ENCODE data around the gene MEDAG.

DNA sequence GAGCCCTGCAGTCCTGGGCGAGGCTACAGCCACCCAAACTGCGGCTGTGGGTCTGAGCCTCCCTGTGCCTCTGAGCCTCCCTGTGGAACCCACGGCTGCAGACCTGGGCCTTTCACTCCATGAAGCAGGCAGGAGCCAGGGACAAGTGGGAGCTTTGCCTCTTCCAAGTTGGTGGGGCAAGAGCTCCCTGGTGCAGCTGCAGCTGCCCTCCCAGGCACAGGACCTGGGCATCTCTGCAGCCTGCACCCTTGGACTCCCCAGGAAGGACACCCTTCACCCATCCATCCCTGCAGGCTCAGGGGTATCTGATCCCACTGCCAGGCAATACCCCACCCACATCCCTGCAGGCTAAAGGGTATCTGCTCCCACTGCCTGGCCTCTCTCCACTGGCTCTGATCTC lies 28.7 kb downstream of the MEDAG start:
- TF ChIP-seq, protein P1, sequence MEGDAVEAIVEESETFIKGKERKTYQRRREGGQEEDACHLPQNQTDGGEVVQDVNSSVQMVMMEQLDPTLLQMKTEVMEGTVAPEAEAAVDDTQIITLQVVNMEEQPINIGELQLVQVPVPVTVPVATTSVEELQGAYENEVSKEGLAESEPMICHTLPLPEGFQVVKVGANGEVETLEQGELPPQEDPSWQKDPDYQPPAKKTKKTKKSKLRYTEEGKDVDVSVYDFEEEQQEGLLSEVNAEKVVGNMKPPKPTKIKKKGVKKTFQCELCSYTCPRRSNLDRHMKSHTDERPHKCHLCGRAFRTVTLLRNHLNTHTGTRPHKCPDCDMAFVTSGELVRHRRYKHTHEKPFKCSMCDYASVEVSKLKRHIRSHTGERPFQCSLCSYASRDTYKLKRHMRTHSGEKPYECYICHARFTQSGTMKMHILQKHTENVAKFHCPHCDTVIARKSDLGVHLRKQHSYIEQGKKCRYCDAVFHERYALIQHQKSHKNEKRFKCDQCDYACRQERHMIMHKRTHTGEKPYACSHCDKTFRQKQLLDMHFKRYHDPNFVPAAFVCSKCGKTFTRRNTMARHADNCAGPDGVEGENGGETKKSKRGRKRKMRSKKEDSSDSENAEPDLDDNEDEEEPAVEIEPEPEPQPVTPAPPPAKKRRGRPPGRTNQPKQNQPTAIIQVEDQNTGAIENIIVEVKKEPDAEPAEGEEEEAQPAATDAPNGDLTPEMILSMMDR (IDR thresholded peaks at IDR 0.05; ENCODE audit: insufficient read depth, low read length) = no peak
- TF ChIP-seq POLR2AphosphoS5 (IDR thresholded peaks at IDR 0.05; ENCODE audit: low read depth) = no peak
- no peak for TF ChIP-seq SPI1 (IDR thresholded peaks at IDR 0.05; ENCODE audit: borderline replicate concordance, low read depth)
- TF ChIP-seq, protein P2, sequence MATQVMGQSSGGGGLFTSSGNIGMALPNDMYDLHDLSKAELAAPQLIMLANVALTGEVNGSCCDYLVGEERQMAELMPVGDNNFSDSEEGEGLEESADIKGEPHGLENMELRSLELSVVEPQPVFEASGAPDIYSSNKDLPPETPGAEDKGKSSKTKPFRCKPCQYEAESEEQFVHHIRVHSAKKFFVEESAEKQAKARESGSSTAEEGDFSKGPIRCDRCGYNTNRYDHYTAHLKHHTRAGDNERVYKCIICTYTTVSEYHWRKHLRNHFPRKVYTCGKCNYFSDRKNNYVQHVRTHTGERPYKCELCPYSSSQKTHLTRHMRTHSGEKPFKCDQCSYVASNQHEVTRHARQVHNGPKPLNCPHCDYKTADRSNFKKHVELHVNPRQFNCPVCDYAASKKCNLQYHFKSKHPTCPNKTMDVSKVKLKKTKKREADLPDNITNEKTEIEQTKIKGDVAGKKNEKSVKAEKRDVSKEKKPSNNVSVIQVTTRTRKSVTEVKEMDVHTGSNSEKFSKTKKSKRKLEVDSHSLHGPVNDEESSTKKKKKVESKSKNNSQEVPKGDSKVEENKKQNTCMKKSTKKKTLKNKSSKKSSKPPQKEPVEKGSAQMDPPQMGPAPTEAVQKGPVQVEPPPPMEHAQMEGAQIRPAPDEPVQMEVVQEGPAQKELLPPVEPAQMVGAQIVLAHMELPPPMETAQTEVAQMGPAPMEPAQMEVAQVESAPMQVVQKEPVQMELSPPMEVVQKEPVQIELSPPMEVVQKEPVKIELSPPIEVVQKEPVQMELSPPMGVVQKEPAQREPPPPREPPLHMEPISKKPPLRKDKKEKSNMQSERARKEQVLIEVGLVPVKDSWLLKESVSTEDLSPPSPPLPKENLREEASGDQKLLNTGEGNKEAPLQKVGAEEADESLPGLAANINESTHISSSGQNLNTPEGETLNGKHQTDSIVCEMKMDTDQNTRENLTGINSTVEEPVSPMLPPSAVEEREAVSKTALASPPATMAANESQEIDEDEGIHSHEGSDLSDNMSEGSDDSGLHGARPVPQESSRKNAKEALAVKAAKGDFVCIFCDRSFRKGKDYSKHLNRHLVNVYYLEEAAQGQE (IDR thresholded peaks at IDR 0.05; ENCODE audit: insufficient replicate concordance, low read depth) = no peak
- no peak for TF ChIP-seq GABPA (IDR thresholded peaks at IDR 0.05; ENCODE audit: low read depth)

All from HL-60 (cell line).